B cell (primary cell): ENCODE data around the gene C11orf86. TPM values are rescaled to one million over a fixed set of nuclear protein-coding genes. Genes with fewer than 3 reads are reported as not detected.

ENCODE experiments used
- ATAC-seq: fragments of 200-7000 bp; cut with Tn5 transposase; one replicate; pipeline ENCODE4 v1.10.0; 2021; ENCODE audit warnings: low read depth, mild to moderate bottlenecking, moderate number of reproducible peaks, moderate library complexity
- CTCF ChIA-PET: fragments of 350-600 bp; sonication (Branson Sonifier 250); formaldehyde crosslinking; loops from one replicate; lab custom pipeline; 2021; ENCODE audit warnings: antibody characterized with exemption, inconsistent platforms; lab: Charles Lee
- POLR2A ChIA-PET: fragments of 350-600 bp; sonication (Branson Sonifier 250); formaldehyde crosslinking; loops from one replicate; lab custom pipeline; 2021; ENCODE audit warnings: antibody characterized with exemption; lab: Charles Lee
- DNase-seq: peaks from one replicate; pipeline ENCODE4 v3.0.0; 2013
- H2AFZ ChIP-seq: 2 replicates; pipeline ENCODE4 v1.6.1; 2012; ENCODE audit warnings: mild to moderate bottlenecking, low read depth, low read length; ENCODE audit not compliant: insufficient read depth, poor library complexity, severe bottlenecking
- H3K27ac ChIP-seq, 2 donors: 1 replicate in 1 of 2; 2 replicates in 1 of 2; pipeline ENCODE4 v1.5.1; 2012 to 2013; ENCODE audit warnings: low read length in 2 of 2, mild to moderate bottlenecking in 2 of 2, moderate library complexity in 1 of 2
- H3K27me3 ChIP-seq, 4 experiments: fragments of 200-600 bp in 1 of 4; sonication (generic) in 1 of 4; replicated peaks in 1 of 4; 1 replicate in 2 of 4; 2 replicates in 2 of 4; pipeline versions ENCODE4 v1.6.1 to v1.7.0; 2013 to 2016; ENCODE audit warnings: low read length in 3 of 4, mild to moderate bottlenecking in 2 of 4, mixed read lengths in 1 of 4, moderate library complexity in 1 of 4; ENCODE audit not compliant: insufficient read depth in 4 of 4, control insufficient read depth in 3 of 4; ENCODE audit errors: control extremely low read depth in 1 of 4
- H3K36me3 ChIP-seq, 2 experiments: replicated peaks in 1 of 2; 1 replicate in 1 of 2; 2 replicates in 1 of 2; pipeline versions ENCODE4 v1.6.1 to v1.7.1; 2013; ENCODE audit warnings: low read length in 1 of 2; ENCODE audit not compliant: insufficient read depth in 2 of 2, control insufficient read depth in 1 of 2; ENCODE audit errors: control extremely low read depth in 1 of 2, extremely low read depth in 1 of 2
- H3K4me1 ChIP-seq, 2 donors: fragments of 200-600 bp in 1 of 2; sonication (generic) in 1 of 2; 1 replicate in 1 of 2; 2 replicates in 1 of 2; pipeline versions ENCODE4 v1.5.1 to v1.6.1; 2013 to 2017; ENCODE audit warnings: low read length in 2 of 2; ENCODE audit not compliant: control insufficient read depth in 2 of 2, insufficient read depth in 2 of 2
- H3K4me2 ChIP-seq: replicated peaks from 2 replicates; pipeline ENCODE3; 2012; ENCODE audit warnings: mild to moderate bottlenecking, low read depth, low read length; ENCODE audit not compliant: poor library complexity, severe bottlenecking
- H3K4me3 ChIP-seq, 5 experiments: fragments of 200-600 bp in 1 of 5; sonication (generic) in 1 of 5; 1 replicate in 3 of 5; 2 replicates in 2 of 5; pipeline versions ENCODE4 v1.5.1 to v1.7.0; 2011 to 2016; ENCODE audit warnings: low read length in 4 of 5, mild to moderate bottlenecking in 4 of 5, low read depth in 2 of 5, control low read depth in 1 of 5, moderate library complexity in 1 of 5; ENCODE audit not compliant: insufficient read depth in 1 of 5; ENCODE audit errors: control extremely low read depth in 1 of 5, extremely low read depth in 1 of 5
- H3K79me2 ChIP-seq: fragments of 200-600 bp; sonication (generic); one replicate; pipeline ENCODE4 v1.6.0; 2016; ENCODE audit warnings: low read length; ENCODE audit not compliant: control insufficient read depth, insufficient read depth
- H3K9ac ChIP-seq: fragments of 200-600 bp; sonication (generic); 2 replicates; pipeline ENCODE4 v1.6.1; 2017; ENCODE audit warnings: mild to moderate bottlenecking, low read length, moderate library complexity
- H3K9me3 ChIP-seq, 3 donors: one replicate each; pipeline versions ENCODE4 v1.6.1 to v1.7.1; 2013; ENCODE audit warnings: low read length in 2 of 3; ENCODE audit not compliant: control insufficient read depth in 2 of 3, insufficient read depth in 1 of 3; ENCODE audit errors: control extremely low read depth in 1 of 3
- H4K20me1 ChIP-seq: 2 replicates; pipeline ENCODE4 v1.6.0; 2012; ENCODE audit warnings: mild to moderate bottlenecking, low read length; ENCODE audit not compliant: insufficient read depth, control insufficient read depth, poor library complexity, severe bottlenecking
- H3K27ac Mint-ChIP-seq: one replicate; pipeline ENCODE4 v1.8.0; 2021; ENCODE audit warnings: mixed read lengths
- H3K27me3 Mint-ChIP-seq: one replicate; pipeline ENCODE4 v1.8.0; 2021; ENCODE audit warnings: mixed read lengths
- H3K4me1 Mint-ChIP-seq: one replicate; pipeline ENCODE4 v1.8.0; 2021; ENCODE audit warnings: mixed read lengths
- H3K4me3 Mint-ChIP-seq: one replicate; pipeline ENCODE4 v1.8.0; 2021; ENCODE audit warnings: mixed read lengths
- H3K9me3 Mint-ChIP-seq: one replicate; pipeline ENCODE4 v1.8.0; 2022; ENCODE audit warnings: mixed read lengths; ENCODE audit not compliant: insufficient read depth
- EZH2 ChIP-seq: IDR thresholded peaks from 2 replicates; pipeline ENCODE4 v1.6.1; 2012; ENCODE audit warnings: borderline replicate concordance, low read depth, mild to moderate bottlenecking, moderate library complexity, low read length; ENCODE audit not compliant: insufficient read depth, poor library complexity, severe bottlenecking
- WGBS: methylation state at CpG from one replicate; pipeline ENCODE4 v1.1.5; 2013; ENCODE audit warnings: missing lambda C conversion rate; ENCODE audit not compliant: insufficient coverage; 5-methylcytosine and 5-hydroxymethylcytosine counted together
- intact Hi-C: fragments of 100-400 bp; cut with micrococcal nuclease; formaldehyde crosslinking; loops from one replicate; pipeline ENCODE4 v1.10.0; 2022
- polyA plus RNA-seq: library from polyadenylated mRNA; depleted of rRNA; stranded (reverse); fragments of >200 nt; gene quantifications from 2 replicates; pipeline ENCODE4 v1.2.3, GENCODE V29; 2012
- total RNA-seq, 2 donors: library from RNA; stranded (reverse); fragments of 120-200 nt in 1 of 2; gene quantifications; 1 replicate in 1 of 2; 2 replicates in 1 of 2; pipeline versions ENCODE4 v1.2.3 to v1.2.4, GENCODE V29; 2013 to 2022
- TF ChIP-seq, protein P1 (sequence below): fragments of 200-600 bp; IDR thresholded peaks from one replicate; pipeline ENCODE4 v1.8.0; 2022; ENCODE audit warnings: antibody characterized with exemption, mild to moderate bottlenecking

The C11orf86 gene
- total and polyA plus RNA-seq, 2 donors (not counting 1 experiment from before 2014, with no cell fraction given): not detected

- POLR2A ChIA-PET: no interaction called here
- no peak overlapping the region for H2AFZ ChIP-seq
- no peak overlapping the region for H3K27ac ChIP-seq
- H4K20me1 ChIP-seq: no peaks in the 10 kb centered on the region
- Mint-ChIP-seq H3K4me1 (no peaks in the 10 kb centered on the region), H3K27me3 (peaks cover 17% of the 10 kb centered on the region), H3K4me3 (no peak overlapping the region), H3K9me3 (peaks cover 5% of the 10 kb centered on the region), H3K27ac (no peak overlapping the region)
- intact Hi-C loops: no loop called here
- no peak for DNase-seq
- no peak overlapping the region for H3K9ac ChIP-seq
- no peaks in the 10 kb centered on the region for H3K9me3 ChIP-seq
- no peaks in the 10 kb centered on the region for H3K4me1 ChIP-seq
- peaks cover 0 to 3% (median 0%) of the 10 kb centered on the region in 4 experiments for H3K27me3 ChIP-seq
- ATAC-seq: no peak
- TF ChIP-seq, protein P1, sequence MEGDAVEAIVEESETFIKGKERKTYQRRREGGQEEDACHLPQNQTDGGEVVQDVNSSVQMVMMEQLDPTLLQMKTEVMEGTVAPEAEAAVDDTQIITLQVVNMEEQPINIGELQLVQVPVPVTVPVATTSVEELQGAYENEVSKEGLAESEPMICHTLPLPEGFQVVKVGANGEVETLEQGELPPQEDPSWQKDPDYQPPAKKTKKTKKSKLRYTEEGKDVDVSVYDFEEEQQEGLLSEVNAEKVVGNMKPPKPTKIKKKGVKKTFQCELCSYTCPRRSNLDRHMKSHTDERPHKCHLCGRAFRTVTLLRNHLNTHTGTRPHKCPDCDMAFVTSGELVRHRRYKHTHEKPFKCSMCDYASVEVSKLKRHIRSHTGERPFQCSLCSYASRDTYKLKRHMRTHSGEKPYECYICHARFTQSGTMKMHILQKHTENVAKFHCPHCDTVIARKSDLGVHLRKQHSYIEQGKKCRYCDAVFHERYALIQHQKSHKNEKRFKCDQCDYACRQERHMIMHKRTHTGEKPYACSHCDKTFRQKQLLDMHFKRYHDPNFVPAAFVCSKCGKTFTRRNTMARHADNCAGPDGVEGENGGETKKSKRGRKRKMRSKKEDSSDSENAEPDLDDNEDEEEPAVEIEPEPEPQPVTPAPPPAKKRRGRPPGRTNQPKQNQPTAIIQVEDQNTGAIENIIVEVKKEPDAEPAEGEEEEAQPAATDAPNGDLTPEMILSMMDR: no peak
- no peak for TF ChIP-seq EZH2
- no peaks in the 10 kb centered on the region for H3K36me3 ChIP-seq
- no peaks in the 10 kb centered on the region for H3K79me2 ChIP-seq
- WGBS: 100% methylated on average over 1 of the region's 1 CpG
- CTCF ChIA-PET: no interaction called here
- H3K4me3 ChIP-seq: no peak overlapping the region
- H3K4me2 ChIP-seq: no peak overlapping the region
Observed at GRCh38 chr11:66937193-66937733, 37.8 kb upstream of the C11orf86 start.

DNA sequence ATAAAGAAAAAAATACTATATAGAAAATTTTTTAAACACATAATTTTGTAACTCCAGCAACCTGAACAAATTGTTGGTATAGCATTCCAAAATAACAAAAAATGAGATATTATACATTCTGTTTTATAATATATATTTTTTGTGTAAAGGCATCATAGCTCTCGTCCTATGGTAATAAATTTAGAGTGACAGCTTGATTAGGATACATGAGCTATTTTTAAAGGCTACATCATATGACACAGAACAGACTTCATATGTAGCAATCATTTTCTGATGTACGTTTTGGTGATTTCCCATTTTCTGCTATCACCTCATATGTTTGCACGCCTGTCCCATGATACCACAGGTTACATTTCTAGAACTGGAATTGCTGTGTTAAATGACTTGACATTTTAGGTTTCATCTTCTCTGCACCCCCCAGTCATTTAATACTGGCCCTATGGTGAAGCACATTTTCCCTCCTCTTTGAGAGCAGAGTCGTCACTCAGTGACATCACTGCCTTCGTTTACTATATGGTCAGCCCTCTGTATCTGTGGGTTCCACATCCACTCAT lies 36.4 kb upstream of the C11orf86 start:
- ChIA-PET POLR2A (no interaction called here), CTCF (no interaction called here)
- peaks cover 0 to 3% (median 0%) of the 10 kb centered on the region in 4 experiments for H3K27me3 ChIP-seq
- H3K27ac Mint-ChIP-seq: no peak overlapping the region
- no peak overlapping the region for H3K4me3 Mint-ChIP-seq
- peaks cover 5% of the 10 kb centered on the region for H3K9me3 Mint-ChIP-seq
- H3K4me3 ChIP-seq: no peak overlapping the region
- WGBS: 100% methylated on average over 2 of the region's 5 CpGs
- no peak overlapping the region for H2AFZ ChIP-seq
- H3K4me1 ChIP-seq: no peaks in the 10 kb centered on the region
- TF ChIP-seq EZH2: no peak
- TF ChIP-seq, protein P1: no peak
- no peaks in the 10 kb centered on the region for H4K20me1 ChIP-seq
- H3K36me3 ChIP-seq: no peaks in the 10 kb centered on the region
- ATAC-seq (no peak), DNase-seq (no peak)
- H3K4me2 ChIP-seq: no peak overlapping the region
- no peaks in the 10 kb centered on the region for H3K9me3 ChIP-seq
- intact Hi-C loops: no loop called here
- H3K9ac ChIP-seq: no peak overlapping the region
- H3K79me2 ChIP-seq: no peaks in the 10 kb centered on the region
- H3K4me1 Mint-ChIP-seq: no peaks in the 10 kb centered on the region
- no peak overlapping the region for H3K27ac ChIP-seq
- peaks cover 14% of the 10 kb centered on the region for H3K27me3 Mint-ChIP-seq
